Activated CD4-positive, alpha-beta T cell treated with anti-CD3 and anti-CD28 coated beads, Interleukin-2, Interleukin-6, amounts not matched to agents 100 ng/mL and 50 ng/mL, durations not matched to agents 16 hours and 8 hours (primary cell): ENCODE results near the gene TGDS.
A peak's percentile ranks its signal among the peaks of the same experiment; 100 is the strongest.
"Not testable (repeated sequence)": the region's sequence is repeated elsewhere in the genome, so short reads cannot be mapped to it uniquely, and the experiment has no call there.

Experiments used
- DNase-seq: peaks from one replicate; pipeline ENCODE4 v3.0.0-alpha.2; 2020

Gene TGDS

GRCh38 chr13:94549232-94550061, 46.5 kb downstream of the TGDS start:
- peak; percentile 96 for DNase-seq

GRCh38 chr13:94548821-94549231, 47.1 kb downstream of the TGDS start:
- no peak for DNase-seq

DNA sequence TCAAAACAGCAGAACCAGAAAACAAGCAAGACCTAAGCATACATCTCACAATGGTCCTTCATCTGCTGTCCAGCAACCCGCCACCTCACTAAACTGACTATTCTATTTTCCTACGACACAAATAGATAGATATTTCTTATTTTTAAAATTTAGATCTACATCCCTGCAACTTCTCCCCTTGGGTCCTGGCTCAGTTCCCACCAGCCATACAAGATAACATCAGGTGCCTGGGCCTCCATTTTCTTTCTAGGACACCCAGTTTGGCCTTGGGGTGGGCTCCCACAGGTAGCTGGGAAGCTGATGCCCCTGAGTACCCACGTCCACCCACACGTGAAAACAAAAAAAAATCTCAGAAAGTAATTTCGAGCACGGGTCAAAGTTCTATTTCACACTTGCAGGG, 47.6 kb downstream of the TGDS start:
- no peak for DNase-seq

- DNase-seq, result no peak
Measured at GRCh38 chr13:94546061-94546839, 49.7 kb downstream of the TGDS start.

- no peak for DNase-seq
Measured at GRCh38 chr13:94544922-94545321, 51.0 kb downstream of the TGDS start.

DNA sequence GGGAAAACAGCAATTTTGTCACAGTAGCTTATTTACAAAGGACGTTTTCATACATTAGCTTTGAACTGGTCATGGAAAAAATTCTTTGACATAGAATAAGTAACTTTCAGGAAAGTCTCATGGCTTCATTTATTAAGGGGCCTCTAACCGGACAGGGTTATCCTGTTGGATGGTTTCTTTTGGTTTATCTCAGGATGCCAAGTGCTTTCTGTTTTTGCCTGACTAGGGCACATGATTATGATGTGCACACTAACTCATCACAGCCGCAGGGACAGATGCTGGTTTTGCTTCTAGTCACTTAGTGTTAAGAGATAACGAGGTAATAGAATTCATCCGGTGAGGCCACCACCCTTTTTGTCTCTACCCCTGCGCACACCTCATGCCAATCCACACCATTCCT, 53.0 kb downstream of the TGDS start:
- no peak for DNase-seq

DNA sequence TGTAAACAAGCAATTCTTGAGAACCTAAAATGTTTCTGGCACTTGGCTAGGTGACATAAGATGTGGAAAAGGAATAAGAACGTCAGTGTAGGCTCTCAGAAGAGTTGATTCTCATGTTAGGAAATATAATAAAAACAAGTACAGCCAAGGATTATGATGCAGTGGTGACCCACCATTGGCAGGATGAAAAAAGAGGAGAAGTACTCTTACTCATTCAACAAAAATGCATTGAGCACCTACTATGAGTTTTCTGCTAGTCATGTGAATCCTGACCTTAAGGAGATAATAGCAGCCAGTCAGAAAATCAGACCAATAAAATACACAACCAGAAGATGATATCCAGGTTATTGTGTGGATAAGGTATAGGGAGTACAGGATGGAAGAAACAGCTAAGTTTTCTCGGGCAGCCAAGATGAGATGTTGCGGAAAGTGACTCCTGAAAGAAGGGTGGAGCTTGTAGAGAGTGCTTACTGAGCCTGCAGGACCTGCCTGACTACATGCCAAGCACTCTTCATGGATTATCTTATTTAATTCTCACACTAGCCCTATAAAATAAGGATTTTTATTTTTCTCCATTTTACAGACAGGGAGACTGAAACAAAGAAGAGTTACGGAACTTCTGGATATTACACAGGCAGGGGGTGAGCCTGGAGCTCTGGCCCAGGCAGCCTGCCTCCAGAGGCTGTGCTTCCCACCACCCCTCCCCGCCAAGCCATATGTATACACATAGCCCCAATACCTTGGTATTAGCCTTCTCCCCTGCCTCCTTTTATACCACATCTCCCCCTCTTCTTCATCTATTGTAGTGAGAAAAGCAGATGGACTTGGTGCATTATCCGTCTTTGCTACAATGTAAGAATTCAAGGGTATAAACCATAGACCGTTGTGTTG, 58.0 kb downstream of the TGDS start:
- DNase-seq, result no peak

GRCh38 chr13:94535775-94536174, 60.2 kb downstream of the TGDS start:
- no peak for DNase-seq

DNA sequence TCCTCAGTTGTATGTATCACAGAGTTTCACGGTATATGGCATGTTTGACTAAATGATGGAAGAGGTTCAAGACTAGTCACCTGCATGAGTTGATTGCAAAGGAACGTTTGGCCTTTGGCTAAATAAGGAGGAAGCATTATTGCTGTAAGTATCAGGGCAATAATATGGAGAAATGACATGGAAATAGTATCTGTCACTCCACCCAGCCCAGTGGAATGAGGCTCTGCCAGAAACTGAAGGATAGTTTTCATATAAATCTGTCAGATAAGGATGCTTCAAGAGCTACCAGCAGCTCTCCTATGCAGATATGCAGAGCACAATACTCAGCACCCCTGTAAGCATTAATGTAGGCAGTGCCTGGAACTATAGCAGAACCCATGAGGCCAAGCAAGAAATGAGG, 60.7 kb downstream of the TGDS start:
- no peak for DNase-seq

- no peak for DNase-seq
Measured at GRCh38 chr13:94534166-94534565, 61.8 kb downstream of the TGDS start.

DNA sequence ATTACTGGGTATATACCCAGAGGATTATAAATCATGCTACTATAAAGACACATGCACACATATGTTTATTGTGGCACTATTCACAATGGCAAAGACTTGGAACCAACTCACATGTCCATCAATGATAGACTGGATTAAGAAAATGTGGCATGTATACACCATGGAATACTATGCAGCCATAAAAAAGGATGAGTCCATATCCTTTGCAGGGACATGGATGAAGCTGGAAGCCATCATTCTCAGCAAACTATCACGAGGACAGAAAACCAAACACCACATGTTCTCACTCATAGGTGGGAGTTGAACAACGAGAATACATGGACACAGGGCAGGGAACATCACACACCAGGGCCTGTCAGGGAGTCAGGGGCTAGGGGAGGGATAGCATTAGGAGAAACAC, 63.7 kb downstream of the TGDS start:
- not testable (repeated sequence) for DNase-seq

DNA sequence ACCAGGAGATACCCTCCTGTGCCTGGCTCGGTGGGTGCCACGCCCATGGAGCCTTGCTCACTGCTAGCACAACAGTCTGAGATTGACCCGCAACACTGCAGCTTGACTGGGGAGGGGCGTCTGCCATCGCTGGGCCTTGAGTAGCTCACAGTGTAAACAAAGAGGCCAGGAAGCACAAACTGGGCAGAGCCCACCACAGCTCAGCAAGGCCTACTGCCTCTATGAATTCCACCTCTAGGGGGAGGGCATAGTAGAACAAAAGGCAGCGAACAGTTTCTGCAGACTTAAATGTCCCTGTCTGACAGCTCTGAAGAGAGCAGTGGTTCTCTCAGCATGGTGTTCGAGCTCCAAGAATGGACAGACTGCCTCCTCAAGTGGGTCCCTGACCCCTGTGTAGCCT, 69.0 kb downstream of the TGDS start:
- DNase-seq, result not testable (repeated sequence)

DNA sequence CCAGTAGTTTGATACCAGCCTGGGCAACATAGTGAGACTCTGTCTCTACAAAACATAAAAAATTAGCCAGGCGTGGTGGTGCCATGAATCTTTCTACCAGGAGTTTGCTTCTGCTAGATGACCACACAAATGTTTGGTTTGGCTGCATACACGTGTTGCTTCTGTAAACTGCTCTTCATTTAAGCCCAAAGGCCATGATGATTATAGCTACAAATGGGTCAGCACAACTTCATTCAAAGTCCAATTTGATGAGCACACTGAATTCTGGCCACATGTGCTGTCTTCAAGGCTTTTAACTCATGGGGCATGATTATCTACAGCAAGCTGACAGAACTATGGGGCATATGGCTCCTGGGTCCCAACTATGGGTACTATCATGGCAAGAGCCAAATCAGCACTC, 70.2 kb downstream of the TGDS start:
- no peak for DNase-seq

GRCh38 chr13:94524407-94524806, 71.5 kb downstream of the TGDS start:
- DNase-seq, result no peak
